AG04449 (cell line): ENCODE measurements around the gene DENR.

Experiments
- CTCF ChIA-PET: fragments of 350-600 bp; formaldehyde crosslinking; extraction: SDS; loops from one replicate; lab custom pipeline; 2021; ENCODE audit warnings: antibody characterized with exemption; lab: Yijun Ruan, JAX
- POLR2A ChIA-PET: fragments of 400-600, 350-600 bp; formaldehyde crosslinking; extraction: SDS; loops from one replicate; lab custom pipeline; 2020; ENCODE audit warnings: antibody characterized with exemption, inconsistent platforms; lab: Yijun Ruan, JAX
- DNase-seq: peaks from one replicate; pipeline ENCODE4 v3.0.0-alpha.2; 2010; ENCODE audit warnings: low read depth, low spot score
- H3K4me3 ChIP-seq: 2 replicates; pipeline ENCODE4 v1.5.1; 2011; ENCODE audit warnings: low read depth, mild to moderate bottlenecking, control low read depth, low read length
- CTCF ChIP-seq: IDR thresholded peaks from one replicate; pipeline ENCODE4 v1.5.1; 2011; ENCODE audit warnings: mild to moderate bottlenecking, moderate library complexity, low read length, control low read depth, inconsistent platforms; ENCODE audit not compliant: insufficient read depth; ENCODE audit errors: missing control alignments

DENR gene

GRCh38 chr12:122819209-122819785 lies 66.7 kb downstream of the DENR start:
- TF ChIP-seq CTCF: no peak
- CTCF ChIA-PET: interaction anchor here (1.1 to 3.0 kb wide), 3 partner anchors 13 to 181 kb away, joined by 3 to 14 read pairs (median 6); no protein-coding TSS in a partner anchor
- no peak for DNase-seq
- no peak overlapping the region for H3K4me3 ChIP-seq
- POLR2A ChIA-PET: no interaction called here

GRCh38 chr12:122820138-122820537 lies 67.5 kb downstream of the DENR start:
- no peak for DNase-seq
- H3K4me3 ChIP-seq: no peak overlapping the region
- ChIA-PET CTCF (interaction anchor here (3.0 kb wide), 1 partner anchor 27 kb away, joined by 14 read pairs; no protein-coding TSS in a partner anchor), POLR2A (no interaction called here)
- TF ChIP-seq CTCF: no peak
